Measurements from ENCODE around the gene ZDHHC21.
A peak's percentile ranks its signal among the peaks of the same experiment; 100 is the strongest.

The ZDHHC21 gene

GRCh38 chr9:14705079-14705478 is 11.8 kb upstream of the ZDHHC21 start:
- TF ChIP-seq CTCF (IDR thresholded peaks at IDR 0.05; ENCODE audit: borderline replicate concordance, insufficient read depth, low read depth, low read length): no peak
- no peak overlapping the region for H3K4me3 ChIP-seq (ENCODE audit: low read depth, low read length)

- no peak for TF ChIP-seq CTCF (IDR thresholded peaks at IDR 0.05; ENCODE audit: borderline replicate concordance, insufficient read depth, low read depth, low read length)
Measured at GRCh38 chr9:14704281-14704680, 11.0 kb upstream of the ZDHHC21 start.

DNA sequence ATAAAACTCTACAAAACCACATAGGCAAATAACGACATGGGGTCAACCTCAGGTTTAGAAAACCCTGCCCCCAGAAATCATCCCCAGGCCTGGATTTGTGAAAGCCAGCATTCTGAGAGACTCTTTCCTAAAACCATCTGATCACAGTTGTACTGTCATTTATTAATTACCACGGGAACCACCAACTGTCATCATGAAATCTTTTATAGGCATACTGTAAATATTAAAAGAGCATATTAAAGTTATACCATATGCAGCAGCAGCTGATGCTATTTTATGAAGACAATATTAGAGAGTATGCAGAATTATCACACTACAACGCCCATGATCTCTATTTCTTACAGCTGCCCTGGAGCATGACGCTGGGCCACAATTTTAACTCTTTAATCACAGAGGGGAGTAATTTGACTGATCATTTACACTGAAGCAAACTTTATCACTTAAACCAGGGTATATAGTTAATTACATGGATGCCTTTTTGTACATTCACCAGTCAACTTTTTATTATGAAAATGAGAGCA is 9.0 kb upstream of the ZDHHC21 start:
- no peak overlapping the region for H3K4me3 ChIP-seq (ENCODE audit: low read depth, low read length)
- no peak for TF ChIP-seq CTCF (IDR thresholded peaks at IDR 0.05; ENCODE audit: borderline replicate concordance, insufficient read depth, low read depth, low read length)

More at GRCh38 chr9:14704281-14704680, 11.0 kb upstream of the ZDHHC21 start:
- no peak overlapping the region for H3K4me3 ChIP-seq (ENCODE audit: low read depth, low read length)

GRCh38 chr9:14692470-14693250 is 572 bp downstream of the ZDHHC21 start:
- H3K4me3 ChIP-seq (ENCODE audit: low read depth, low read length): peak overlapping the region; percentile 66
- TF ChIP-seq CTCF (IDR thresholded peaks at IDR 0.05; ENCODE audit: borderline replicate concordance, insufficient read depth, low read depth, low read length): 0 out of 2 replicates have a peak, but pooled peaks have one; percentile 2

GRCh38 chr9:14690948-14691730 is 2.1 kb downstream of the ZDHHC21 start:
- TF ChIP-seq CTCF (IDR thresholded peaks at IDR 0.05; ENCODE audit: borderline replicate concordance, insufficient read depth, low read depth, low read length): no peak
- no peak overlapping the region for H3K4me3 ChIP-seq (ENCODE audit: low read depth, low read length)

- TF ChIP-seq CTCF (IDR thresholded peaks at IDR 0.05; ENCODE audit: borderline replicate concordance, insufficient read depth, low read depth, low read length): no peak
- no peak overlapping the region for H3K4me3 ChIP-seq (ENCODE audit: low read depth, low read length)
Measured at GRCh38 chr9:14687042-14687719, 6.1 kb downstream of the ZDHHC21 start.

Data from GM12875 (cell line).